HUDEP-2 (cell line): ENCODE data around the gene MCRIP2.
A peak's percentile ranks its signal among the peaks of the same experiment; 100 is the strongest.

Experiments used
- DNase-seq, 76 experiments: peaks; one replicate each; lab custom pipeline; 2025; ENCODE audit not compliant: unreplicated experiment in 76 of 76; lab: John Stamatoyannopoulos, UW

MCRIP2 gene

GRCh38 chr16:693364-693763, 51.7 kb downstream of the MCRIP2 start:
- DNase-seq: no peak

DNA sequence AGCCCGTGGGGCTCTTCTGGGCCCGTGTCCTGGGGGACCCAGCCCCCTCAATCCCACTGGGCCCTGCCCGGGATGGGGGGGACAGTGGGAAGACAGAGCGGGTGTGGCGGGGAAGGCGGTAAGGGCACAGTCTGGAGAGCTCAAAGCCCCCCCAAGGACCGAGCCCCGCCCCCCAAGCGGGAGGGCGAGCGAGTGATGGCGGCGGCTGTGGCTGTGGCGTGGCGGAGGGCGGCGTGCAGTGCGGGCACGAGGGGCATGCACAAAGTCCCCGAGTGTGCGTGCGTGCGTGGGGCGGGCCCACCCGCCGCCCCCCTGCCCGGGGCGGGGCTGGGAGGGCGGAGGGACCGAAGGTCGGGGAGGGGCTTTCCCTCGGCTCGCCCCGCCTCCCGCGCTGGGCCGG, 52.1 kb downstream of the MCRIP2 start:
- DNase-seq: no peak

- no peak for DNase-seq
These were observed 52.7 kb downstream of the MCRIP2 start for GRCh38 chr16:694187-694862.

- DNase-seq: no peak
These were observed 53.3 kb downstream of the MCRIP2 start for GRCh38 chr16:694863-695354.

DNA sequence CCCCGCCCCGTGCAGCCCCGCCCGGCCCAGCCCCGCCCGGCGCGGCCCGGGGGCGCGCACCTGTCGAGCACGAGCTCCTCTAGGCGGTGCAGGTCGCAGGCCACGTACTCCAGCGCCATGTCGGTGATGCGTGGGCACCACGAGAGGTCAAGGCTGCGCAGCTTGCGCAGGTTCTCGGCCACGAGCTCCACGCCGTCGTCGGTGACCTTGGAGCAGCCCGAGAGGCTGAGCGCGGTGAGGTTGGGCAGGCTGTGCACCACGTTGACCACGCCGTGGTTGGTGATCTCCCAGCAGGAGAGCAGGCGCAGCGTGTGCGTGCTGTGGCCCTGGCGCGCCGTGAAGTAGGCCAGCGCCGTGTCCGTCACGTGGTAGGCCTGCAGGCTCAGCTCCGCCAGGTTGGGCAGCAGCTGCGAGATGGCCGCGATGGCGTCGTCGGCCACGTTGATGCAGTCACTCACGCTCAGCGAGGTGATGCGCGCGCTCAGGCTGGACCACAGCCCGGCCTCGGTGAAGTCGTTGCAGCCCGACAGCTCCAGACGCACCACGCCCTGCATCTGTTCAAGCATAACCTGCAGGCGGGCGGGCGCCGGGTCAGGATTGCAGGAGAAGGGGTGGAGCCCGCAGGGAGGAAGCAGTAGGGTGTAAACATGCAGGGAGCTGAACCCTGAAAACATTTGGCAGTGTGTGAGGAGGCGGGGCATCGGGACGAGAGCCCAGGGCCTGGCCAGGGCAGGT, 53.9 kb downstream of the MCRIP2 start:
- peak in 37 of 76 experiments; percentile 5 to 60 (median 28) for DNase-seq
